Measurements from ENCODE around the gene FLOT1.

- TF ChIP-seq POLR2A (conservative IDR thresholded peaks at IDR 0.05), result no peak
- no peak for TF ChIP-seq HIVEP1 (CRISPR knock-in tag; IDR thresholded peaks at IDR 0.05)
- TF ChIP-seq MXI1 (IDR thresholded peaks at IDR 0.05; ENCODE audit: low read depth, low read length), result no peak
- TF ChIP-seq POLR2AphosphoS5 (IDR thresholded peaks at IDR 0.05; ENCODE audit: control insufficient read depth, insufficient read depth, low read depth, low read length), result no peak
- TF ChIP-seq MYNN (IDR thresholded peaks at IDR 0.05), result no peak
- TF ChIP-seq MYNN (CRISPR knock-in tag; IDR thresholded peaks at IDR 0.05), result no peak
- no peak for TF ChIP-seq CTCF (IDR thresholded peaks at IDR 0.05 in 2 of 3, conservative IDR thresholded peaks at IDR 0.05 in 1 of 3; ENCODE audit: insufficient read depth in 2 of 3, low read depth in 1 of 3, low read length in 3 of 3)
- no peak for TF ChIP-seq MAZ (CRISPR knock-in tag; conservative IDR thresholded peaks at IDR 0.05 in 1 of 2, IDR thresholded peaks at IDR 0.05 in 1 of 2)
- no peak for TF ChIP-seq CBX3 (IDR thresholded peaks at IDR 0.05; ENCODE audit: borderline replicate concordance in 1 of 2, low read length in 2 of 2)
- no peak for TF ChIP-seq THAP7 (CRISPR knock-in tag; IDR thresholded peaks at IDR 0.05)
- no peak for TF ChIP-seq ATF1 (CRISPR knock-in tag; IDR thresholded peaks at IDR 0.05)
- TF ChIP-seq ATF1 (tag; IDR thresholded peaks at IDR 0.05), result no peak
These were observed 4.0 kb downstream of the FLOT1 start for GRCh38 chr6:30738532-30738931.
